SK-N-SH treated with all-trans-retinoic acid at 6 μM for 48 hours (cell line): ENCODE measurements around the gene CNTLN.
A peak's percentile ranks its signal among the peaks of the same experiment; 100 is the strongest.

Experiments
- ATAC-seq: fragments of 200-7000 bp; cut with Tn5 transposase; 3 replicates; pipeline ENCODE4 v1.9.1; 2020; ENCODE audit warnings: mild to moderate bottlenecking, moderate library complexity
- BACH2 ChIP-seq: fragments of 250-450 bp; sonication (Bioruptor Pico); IDR thresholded peaks from 2 replicates; pipeline ENCODE4 v1.9.0; 2021; ENCODE audit warnings: mild to moderate bottlenecking, borderline replicate concordance
- CREB5 ChIP-seq: fragments of 250-450 bp; sonication (Bioruptor Pico); IDR thresholded peaks from 2 replicates; pipeline ENCODE4 v1.5.1; 2020; ENCODE audit warnings: low read depth, mild to moderate bottlenecking, moderate library complexity
- CSDC2 ChIP-seq: fragments of 250-450 bp; sonication (Bioruptor Pico); IDR thresholded peaks from 2 replicates; pipeline ENCODE4 v1.5.0; 2020; ENCODE audit warnings: mild to moderate bottlenecking, moderate library complexity
- CSRNP3 ChIP-seq: fragments of 250-450 bp; sonication (Bioruptor Pico); IDR thresholded peaks from 2 replicates; pipeline ENCODE4 v1.5.1; 2021; ENCODE audit warnings: mild to moderate bottlenecking, moderate library complexity
- ESRRG ChIP-seq: fragments of 250-450 bp; sonication (Bioruptor Pico); IDR thresholded peaks from 2 replicates; pipeline ENCODE4 v1.6.1; 2021; ENCODE audit warnings: mild to moderate bottlenecking
- GLIS3 ChIP-seq: fragments of 250-450 bp; sonication (Bioruptor Pico); IDR thresholded peaks from 2 replicates; pipeline ENCODE4 v1.5.0; 2020; ENCODE audit warnings: mild to moderate bottlenecking, moderate library complexity
- ISL1 ChIP-seq: fragments of 250-450 bp; sonication (Bioruptor Pico); IDR thresholded peaks from 2 replicates; pipeline ENCODE4 v2.1.2; 2022; ENCODE audit warnings: mild to moderate bottlenecking, moderate library complexity
- OSR1 ChIP-seq: fragments of 250-450 bp; sonication (Bioruptor Pico); IDR thresholded peaks from 2 replicates; pipeline ENCODE4 v1.8.0; 2022; ENCODE audit warnings: moderate library complexity, mild to moderate bottlenecking, inconsistent platforms
- PATZ1 ChIP-seq: fragments of 250-450 bp; sonication (Bioruptor Pico); IDR thresholded peaks from 2 replicates; pipeline ENCODE4 v1.8.0; 2020; ENCODE audit warnings: mild to moderate bottlenecking, moderate library complexity, borderline replicate concordance
- PPARA ChIP-seq: fragments of 250-450 bp; sonication (Bioruptor Pico); IDR thresholded peaks from 2 replicates; pipeline ENCODE4 v1.5.0; 2020; ENCODE audit warnings: mild to moderate bottlenecking, borderline replicate concordance
- RARB ChIP-seq: fragments of 250-450 bp; sonication (Bioruptor Pico); IDR thresholded peaks from 2 replicates; pipeline ENCODE4 v1.8.0; 2021; ENCODE audit warnings: mild to moderate bottlenecking, moderate library complexity
- SNAI2 ChIP-seq: fragments of 250-450 bp; sonication (Bioruptor Pico); IDR thresholded peaks from 2 replicates; pipeline ENCODE4 v1.5.0; 2020; ENCODE audit warnings: mild to moderate bottlenecking, moderate library complexity
- TOX ChIP-seq: fragments of 250-450 bp; sonication (Bioruptor Pico); IDR thresholded peaks from 2 replicates; pipeline ENCODE4 v1.8.0; 2021; ENCODE audit warnings: mild to moderate bottlenecking, moderate library complexity, borderline replicate concordance
- ZC3H10 ChIP-seq: fragments of 250-450 bp; sonication (Bioruptor Pico); IDR thresholded peaks from 2 replicates; pipeline ENCODE4 v1.5.1; 2021; ENCODE audit warnings: mild to moderate bottlenecking, moderate library complexity
- ZFP3 ChIP-seq: fragments of 250-450 bp; sonication (Bioruptor Pico); IDR thresholded peaks from 2 replicates; pipeline ENCODE4 v1.5.0; 2020; ENCODE audit warnings: mild to moderate bottlenecking, moderate library complexity
- ZFP30 ChIP-seq: fragments of 450-650 bp; formaldehyde crosslinking; IDR thresholded peaks from 2 replicates; pipeline ENCODE4 v1.5.0; 2022; ENCODE audit warnings: mild to moderate bottlenecking, moderate library complexity
- ZNF565 ChIP-seq: fragments of 450-650 bp; formaldehyde crosslinking; conservative IDR thresholded peaks from 2 replicates; pipeline ENCODE4 v1.5.0; 2020; ENCODE audit warnings: low read depth, mild to moderate bottlenecking, moderate library complexity
- ZNF70 ChIP-seq: fragments of 450-650 bp; formaldehyde crosslinking; IDR thresholded peaks from 2 replicates; pipeline ENCODE4 v1.5.0; 2020; ENCODE audit warnings: mild to moderate bottlenecking, moderate library complexity
- ZNF8 ChIP-seq: fragments of 450-650 bp; formaldehyde crosslinking; IDR thresholded peaks from 2 replicates; pipeline ENCODE4 v1.5.0; 2020; ENCODE audit warnings: mild to moderate bottlenecking, moderate library complexity
- TF ChIP-seq, protein P1 (sequence below): fragments of 250-450 bp; sonication (Bioruptor Pico); IDR thresholded peaks from 2 replicates; pipeline ENCODE4 v1.5.0; 2020; ENCODE audit warnings: mild to moderate bottlenecking, moderate library complexity

CNTLN gene

DNA sequence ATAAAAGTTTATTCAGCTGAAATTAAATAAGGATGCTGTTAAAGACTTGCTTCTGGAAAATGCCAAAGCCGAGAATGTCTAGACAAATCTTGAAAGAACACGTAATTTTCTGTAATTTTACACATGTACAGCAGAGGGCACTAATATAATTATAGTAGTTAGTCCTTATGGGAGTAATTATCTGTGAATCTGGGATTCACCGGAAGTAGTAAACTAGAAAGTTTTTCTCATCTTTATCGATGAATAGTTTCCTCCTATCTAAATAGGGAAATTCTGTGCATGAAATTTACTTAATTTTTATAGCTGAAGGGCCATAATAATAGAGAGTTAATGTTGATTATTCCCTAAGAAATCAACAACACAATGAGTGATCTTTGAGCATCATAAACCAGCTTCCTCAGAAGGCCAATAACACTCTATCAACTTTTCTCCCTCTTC, 18.4 kb upstream of the CNTLN start:
- TF ChIP-seq OSR1 (CRISPR knock-in tag) (no peak), ISL1 (CRISPR knock-in tag) (no peak), ZFP30 (CRISPR knock-in tag) (no peak), GLIS3 (CRISPR knock-in tag) (no peak)
- ATAC-seq, result peak; percentile 64; the same call in 2 of the 3 replicates

- TF ChIP-seq PPARA (CRISPR knock-in tag), result no peak
- TF ChIP-seq, all 23 proteins: peak for 0
- no peak for ATAC-seq
Measured at GRCh38 chr9:17117372-17117771, 17.5 kb upstream of the CNTLN start.

DNA sequence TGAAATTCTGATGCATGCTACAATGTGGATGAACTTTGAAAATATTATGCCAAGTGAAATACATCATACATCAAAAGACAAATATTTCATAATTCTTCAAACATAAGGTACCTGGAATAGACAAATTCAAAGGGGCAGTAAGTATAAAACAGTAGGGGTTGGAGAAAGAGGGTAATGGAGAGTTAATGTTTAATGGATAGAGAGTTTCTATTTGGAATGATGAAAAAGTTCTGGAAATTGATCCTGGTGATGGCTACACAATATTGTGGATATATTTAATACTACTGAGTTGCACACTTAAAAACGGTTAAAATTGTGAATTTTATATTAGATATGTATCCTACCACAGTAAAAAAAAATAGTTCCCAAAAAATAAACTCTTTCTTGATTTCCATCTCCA, 14.6 kb upstream of the CNTLN start:
- TF ChIP-seq ZNF8 (CRISPR knock-in tag) (no peak), ZNF70 (CRISPR knock-in tag) (no peak), CREB5 (CRISPR knock-in tag) (no peak), PATZ1 (no peak), ZFP3 (CRISPR knock-in tag) (no peak), TOX (no peak), ZFP30 (CRISPR knock-in tag) (no peak), SNAI2 (CRISPR knock-in tag) (no peak), PPARA (CRISPR knock-in tag) (no peak), BACH2 (CRISPR knock-in tag) (no peak), OSR1 (CRISPR knock-in tag) (no peak), GLIS3 (CRISPR knock-in tag) (no peak), ZC3H10 (no peak)
- TF ChIP-seq, all 23 proteins: peak for 0
- no peak for ATAC-seq

DNA sequence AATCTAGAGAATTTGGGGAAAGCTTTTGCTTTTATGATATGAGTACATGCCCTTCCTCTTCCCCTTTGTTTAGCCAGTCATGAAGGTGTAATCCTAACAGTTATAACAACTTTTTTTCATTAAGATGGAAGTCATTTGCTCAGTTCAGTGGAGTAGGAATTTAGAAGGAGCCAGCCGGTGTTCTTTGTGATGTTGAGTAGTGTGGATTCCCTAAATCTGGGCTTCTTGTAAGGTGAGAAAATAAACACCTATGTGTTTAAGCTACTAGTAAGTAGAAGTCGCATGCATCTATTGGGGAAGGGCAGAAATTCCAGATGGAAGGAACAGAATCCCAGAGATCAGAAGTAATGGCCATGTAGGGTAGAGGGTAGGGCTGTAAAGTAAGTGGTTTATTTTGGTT, 13.6 kb upstream of the CNTLN start:
- no peak for ATAC-seq
- TF ChIP-seq PPARA (CRISPR knock-in tag) (no peak), CSDC2 (CRISPR knock-in tag) (no peak), GLIS3 (CRISPR knock-in tag) (no peak), CSRNP3 (CRISPR knock-in tag) (no peak), ZC3H10 (no peak), OSR1 (CRISPR knock-in tag) (no peak), RARB (CRISPR knock-in tag) (no peak), ZNF565 (no peak), ZFP3 (CRISPR knock-in tag) (no peak), ESRRG (CRISPR knock-in tag) (no peak), BACH2 (CRISPR knock-in tag) (no peak), ZNF70 (CRISPR knock-in tag) (no peak), PATZ1 (no peak), ISL1 (CRISPR knock-in tag) (no peak), TOX (no peak), ZFP30 (CRISPR knock-in tag) (no peak)
- TF ChIP-seq, protein P1, sequence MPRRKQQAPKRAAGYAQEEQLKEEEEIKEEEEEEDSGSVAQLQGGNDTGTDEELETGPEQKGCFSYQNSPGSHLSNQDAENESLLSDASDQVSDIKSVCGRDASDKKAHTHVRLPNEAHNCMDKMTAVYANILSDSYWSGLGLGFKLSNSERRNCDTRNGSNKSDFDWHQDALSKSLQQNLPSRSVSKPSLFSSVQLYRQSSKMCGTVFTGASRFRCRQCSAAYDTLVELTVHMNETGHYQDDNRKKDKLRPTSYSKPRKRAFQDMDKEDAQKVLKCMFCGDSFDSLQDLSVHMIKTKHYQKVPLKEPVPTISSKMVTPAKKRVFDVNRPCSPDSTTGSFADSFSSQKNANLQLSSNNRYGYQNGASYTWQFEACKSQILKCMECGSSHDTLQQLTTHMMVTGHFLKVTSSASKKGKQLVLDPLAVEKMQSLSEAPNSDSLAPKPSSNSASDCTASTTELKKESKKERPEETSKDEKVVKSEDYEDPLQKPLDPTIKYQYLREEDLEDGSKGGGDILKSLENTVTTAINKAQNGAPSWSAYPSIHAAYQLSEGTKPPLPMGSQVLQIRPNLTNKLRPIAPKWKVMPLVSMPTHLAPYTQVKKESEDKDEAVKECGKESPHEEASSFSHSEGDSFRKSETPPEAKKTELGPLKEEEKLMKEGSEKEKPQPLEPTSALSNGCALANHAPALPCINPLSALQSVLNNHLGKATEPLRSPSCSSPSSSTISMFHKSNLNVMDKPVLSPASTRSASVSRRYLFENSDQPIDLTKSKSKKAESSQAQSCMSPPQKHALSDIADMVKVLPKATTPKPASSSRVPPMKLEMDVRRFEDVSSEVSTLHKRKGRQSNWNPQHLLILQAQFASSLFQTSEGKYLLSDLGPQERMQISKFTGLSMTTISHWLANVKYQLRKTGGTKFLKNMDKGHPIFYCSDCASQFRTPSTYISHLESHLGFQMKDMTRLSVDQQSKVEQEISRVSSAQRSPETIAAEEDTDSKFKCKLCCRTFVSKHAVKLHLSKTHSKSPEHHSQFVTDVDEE (CRISPR knock-in tag), result no peak
- TF ChIP-seq, all 23 proteins: peak for 0
